NCI-H2081 (cell line): ENCODE results near the gene NAT9.
A peak's percentile ranks its signal among the peaks of the same experiment; 100 is the strongest.

ENCODE experiments used
- DNase-seq, 2 experiments: peaks; one replicate each; lab custom pipeline; 2025; lab: John Stamatoyannopoulos, UW

The NAT9 gene

GRCh38 chr17:74761419-74761818 lies 14.7 kb downstream of the NAT9 start:
- DNase-seq = no peak

- DNase-seq = no peak
These were observed 15.6 kb downstream of the NAT9 start for GRCh38 chr17:74760404-74761105.

GRCh38 chr17:74759941-74760340 lies 16.2 kb downstream of the NAT9 start:
- no peak for DNase-seq

DNA sequence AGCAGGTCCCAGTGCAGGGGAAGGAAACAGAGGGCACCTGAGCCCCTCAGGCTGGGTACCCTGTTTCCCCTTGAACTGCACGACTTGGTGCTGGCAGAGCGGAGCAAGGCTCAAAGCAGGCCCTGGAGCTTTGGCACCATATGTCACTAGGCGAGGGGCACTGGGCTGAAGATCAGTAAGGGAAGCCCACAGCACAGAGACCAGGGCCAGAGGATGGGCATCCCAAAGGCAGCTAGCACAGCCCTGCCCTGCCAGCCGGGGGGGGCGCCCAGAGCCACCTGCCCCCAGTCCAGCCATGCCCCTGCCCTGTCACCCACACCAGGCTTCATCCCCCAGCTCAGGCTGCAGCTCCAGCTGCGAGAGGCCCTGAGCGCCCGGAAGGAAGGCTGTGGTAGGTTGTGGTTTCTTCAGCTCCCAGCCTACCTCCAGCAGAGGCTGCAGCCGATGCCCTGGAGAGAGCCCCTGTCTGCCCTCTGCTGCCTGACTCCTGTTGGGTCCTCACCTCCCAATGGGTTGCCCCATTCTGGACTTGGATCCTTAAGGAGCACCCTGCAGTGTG lies 16.8 kb downstream of the NAT9 start:
- DNase-seq = no peak

GRCh38 chr17:74758848-74759168 lies 17.3 kb downstream of the NAT9 start:
- no peak for DNase-seq

GRCh38 chr17:74757931-74758847 lies 18.0 kb downstream of the NAT9 start:
- DNase-seq = no peak

DNA sequence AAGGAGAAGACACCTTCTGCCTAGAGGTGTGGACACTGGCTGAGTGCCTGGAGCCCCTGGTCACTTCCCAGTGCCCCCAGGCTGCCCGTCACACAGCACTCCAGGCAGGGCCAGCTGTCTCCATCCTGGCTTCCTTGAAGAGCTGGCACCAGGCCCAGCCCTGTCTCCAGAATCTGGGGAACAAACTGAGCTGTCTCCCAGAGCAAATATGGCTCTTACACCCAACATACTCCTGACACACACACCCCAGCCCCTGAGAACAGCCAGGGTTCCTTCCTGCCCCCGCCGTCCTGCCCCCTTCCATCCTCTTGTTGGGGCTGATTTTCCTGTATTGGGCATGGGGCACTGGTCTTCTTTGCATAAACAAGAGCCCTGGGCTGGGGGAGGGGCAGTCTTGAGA lies 18.6 kb downstream of the NAT9 start:
- no peak for DNase-seq

DNA sequence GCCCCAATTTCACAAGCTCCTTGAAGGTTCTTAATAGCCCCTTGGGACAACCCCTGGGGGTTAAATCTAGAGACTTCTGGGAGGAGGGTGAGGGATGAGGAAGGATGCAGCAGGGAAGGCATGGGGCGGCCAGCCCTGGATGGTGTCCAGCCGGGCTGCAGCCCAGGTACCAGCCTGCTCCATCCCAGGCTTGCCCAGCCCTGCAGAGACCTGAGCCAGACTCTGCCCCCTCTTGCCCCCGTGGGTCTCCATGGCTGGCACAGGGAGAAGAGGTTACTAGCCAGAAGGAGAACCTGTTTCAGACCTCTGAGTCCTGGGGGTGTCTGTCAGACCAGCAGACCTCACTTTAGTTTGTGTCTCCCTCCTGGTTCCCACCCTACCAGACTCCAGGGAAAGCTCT lies 19.3 kb downstream of the NAT9 start:
- no peak for DNase-seq

DNA sequence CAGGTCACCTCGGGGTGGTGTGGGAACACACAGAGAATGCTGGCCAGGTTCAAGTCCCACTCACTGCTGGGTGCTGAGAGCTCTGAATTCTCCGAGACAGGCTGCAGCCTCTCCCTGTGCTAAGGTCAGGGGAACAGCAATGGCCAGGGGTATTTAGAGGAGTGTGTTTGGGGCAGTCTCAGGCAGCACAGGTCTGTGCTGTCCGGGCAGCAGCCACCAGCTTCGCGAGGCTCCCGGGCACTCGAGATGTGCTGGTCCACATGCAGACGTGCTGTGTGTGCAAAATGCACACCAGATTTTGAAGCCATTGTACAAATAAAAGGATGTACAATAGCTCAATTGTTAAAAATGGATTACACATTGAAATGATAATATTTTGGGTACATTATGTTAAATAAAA lies 20.6 kb downstream of the NAT9 start:
- DNase-seq = no peak

DNA sequence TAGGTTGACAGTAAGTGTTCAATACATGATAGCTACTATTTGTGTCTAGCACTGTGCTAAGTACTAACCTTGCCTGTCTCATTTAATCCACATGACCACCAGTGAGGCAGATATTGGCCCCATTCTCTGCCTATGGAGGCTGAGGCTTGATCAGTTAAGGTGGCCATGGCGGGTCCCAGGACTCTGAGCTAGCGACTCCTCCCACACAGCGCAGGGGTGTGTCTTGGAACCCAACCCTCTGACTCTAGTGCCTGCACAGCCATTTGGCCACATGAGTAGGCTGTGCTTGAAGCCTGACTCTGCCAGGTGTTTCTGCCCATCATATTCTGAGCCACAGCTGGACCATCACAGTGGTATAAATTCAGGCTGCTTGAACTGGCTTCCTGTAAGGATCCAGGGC lies 21.3 kb downstream of the NAT9 start:
- DNase-seq = no peak

DNA sequence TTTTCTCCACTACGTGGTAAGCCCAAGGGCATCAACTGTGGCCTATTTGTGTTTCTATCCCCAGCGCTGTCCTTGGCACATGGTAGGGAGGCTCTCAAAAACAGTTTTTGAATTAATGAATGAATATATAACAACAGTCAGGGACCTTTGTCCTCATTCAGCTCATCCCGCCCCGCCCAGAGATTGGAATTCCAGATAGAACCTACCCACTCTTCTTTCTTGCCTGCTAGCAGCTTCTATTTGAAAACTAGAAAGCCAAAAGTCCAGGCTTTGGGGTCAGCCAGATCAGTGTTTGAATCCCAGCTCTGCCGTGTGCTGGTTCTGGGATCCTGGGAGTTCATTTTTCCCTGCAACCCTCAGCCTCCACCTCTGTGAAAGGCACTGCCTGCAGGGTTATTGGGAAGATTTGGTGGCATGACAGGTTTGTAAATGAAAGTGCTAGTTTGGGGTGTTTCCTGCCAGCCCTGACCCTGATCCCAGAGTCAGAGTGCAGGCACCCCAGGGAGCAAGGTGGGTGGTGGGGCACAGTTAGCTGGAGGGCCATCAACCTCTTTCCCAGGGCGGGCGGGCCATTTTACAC lies 23.2 kb downstream of the NAT9 start:
- no peak for DNase-seq

DNA sequence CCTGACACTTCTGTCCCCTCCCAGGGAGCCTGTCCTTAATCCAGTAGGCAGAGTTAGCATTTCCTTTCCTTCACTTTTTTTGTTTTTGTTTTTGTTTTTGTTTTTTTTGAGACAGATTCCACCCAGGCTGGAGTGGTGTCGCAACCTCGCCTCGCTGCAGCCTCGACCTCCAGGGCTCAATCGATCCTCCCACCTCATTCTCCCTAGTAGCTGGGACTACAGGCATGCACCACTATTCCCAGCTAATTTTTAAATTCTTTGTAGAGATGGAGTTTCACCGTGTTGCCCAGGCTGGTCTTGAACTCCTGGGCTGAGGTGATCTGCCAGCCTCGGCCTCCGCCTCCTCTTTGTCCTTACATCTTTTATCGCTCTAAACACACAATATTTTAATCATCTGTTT lies 23.7 kb downstream of the NAT9 start:
- DNase-seq = no peak

GRCh38 chr17:74750327-74751069 lies 25.6 kb downstream of the NAT9 start:
- no peak for DNase-seq

DNA sequence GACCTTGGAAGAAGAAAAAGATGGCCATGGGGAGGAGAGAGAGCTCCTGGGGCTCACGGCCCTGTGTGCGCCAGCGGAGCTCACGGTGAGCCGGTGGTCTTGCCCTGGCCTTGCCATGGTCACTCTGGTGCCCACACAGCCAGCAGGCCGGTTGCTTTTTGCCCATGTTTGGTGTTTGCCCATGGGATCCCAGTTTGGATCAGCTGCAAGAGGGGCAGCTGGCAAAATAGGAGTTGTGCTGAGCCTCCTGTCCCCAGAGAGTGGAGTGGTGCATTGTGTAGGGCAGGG lies 26.2 kb downstream of the NAT9 start:
- DNase-seq = no peak

GRCh38 chr17:74749279-74750038 lies 26.7 kb downstream of the NAT9 start:
- no peak for DNase-seq

GRCh38 chr17:74748529-74749278 lies 27.4 kb downstream of the NAT9 start, which contains the start of gene NHERF1:
NHERF1 (plus strand) TSS chr17:74748628; CDS start chr17:74748847, 219 bp downstream.
- DNase-seq = peak; percentile 95

DNA sequence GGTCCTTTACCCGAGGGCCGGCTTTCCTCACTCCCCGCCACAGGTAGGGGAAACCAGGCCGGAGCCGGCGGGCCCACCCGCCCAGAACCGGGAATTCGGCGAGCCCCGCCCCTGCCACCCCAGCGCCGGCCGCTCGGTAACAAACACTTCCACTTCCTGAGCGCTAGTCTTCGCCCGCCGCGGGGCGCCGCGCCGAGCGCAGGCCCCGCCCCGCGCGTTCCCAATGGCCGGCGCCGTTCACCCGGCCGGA lies 27.9 kb downstream of the NAT9 start:
- DNase-seq = no peak

DNA sequence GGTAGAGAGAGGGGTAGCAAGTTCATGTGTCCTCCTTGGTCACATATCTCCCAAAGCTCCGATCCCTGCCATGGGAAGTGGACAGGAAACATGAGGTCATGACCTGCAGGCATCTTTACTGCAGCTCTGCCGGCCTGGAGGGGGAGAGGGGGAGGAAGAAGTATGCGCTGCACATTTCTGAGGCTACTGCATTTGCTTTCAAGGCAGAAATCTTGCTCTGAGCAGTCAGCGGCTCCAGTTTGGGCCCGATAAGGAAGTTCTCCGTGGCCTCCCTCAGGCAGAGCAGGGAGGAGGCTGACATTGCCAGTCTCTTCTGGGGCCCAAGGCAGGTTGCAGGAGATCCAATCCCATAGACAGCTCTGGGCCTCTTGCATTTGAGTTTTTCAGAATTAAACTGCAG lies 29.2 kb downstream of the NAT9 start:
- no peak for DNase-seq

DNA sequence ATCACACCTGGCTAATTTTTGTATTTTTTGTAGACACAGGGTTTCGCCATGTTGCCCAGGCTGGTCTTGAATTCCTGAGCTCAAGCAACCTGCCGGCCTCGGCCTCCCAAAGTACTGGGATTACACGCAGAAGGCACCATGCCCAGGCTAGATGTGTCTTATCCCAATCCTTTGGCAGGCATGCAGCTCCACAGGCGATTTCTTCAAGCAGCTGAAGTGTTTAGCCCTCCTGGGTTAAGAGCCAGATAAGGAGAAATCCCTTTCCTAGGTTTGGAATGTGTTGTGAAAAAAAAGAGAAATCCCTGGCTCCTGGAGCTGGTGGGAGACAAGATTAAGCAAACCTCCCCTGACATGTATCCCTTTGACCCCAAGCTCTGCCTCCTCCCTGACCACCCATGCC lies 29.8 kb downstream of the NAT9 start:
- no peak for DNase-seq

- no peak for DNase-seq
These were observed 30.5 kb downstream of the NAT9 start for GRCh38 chr17:74745548-74746177.
